Progenitor cell of endocrine pancreas (in vitro differentiated cells): ENCODE results near the gene HS3ST3A1. TPM values are rescaled to one million over a fixed set of nuclear protein-coding genes. Genes with fewer than 3 reads are reported as not detected.

ENCODE experiments used
- DNase-seq: peaks from one replicate; pipeline ENCODE4 v3.0.0; 2021; ENCODE audit warnings: low spot score; ENCODE audit not compliant: unreplicated experiment
- H3K27ac Mint-ChIP-seq: 2 replicates; pipeline ENCODE4 v1.8.0; 2021; ENCODE audit warnings: mild to moderate bottlenecking, moderate library complexity, mixed read lengths
- H3K27me3 Mint-ChIP-seq: 2 replicates; pipeline ENCODE4 v1.8.0; 2021; ENCODE audit warnings: mixed read lengths
- H3K36me3 Mint-ChIP-seq: 2 replicates; pipeline ENCODE4 v1.8.0; 2022; ENCODE audit warnings: mixed read lengths; ENCODE audit not compliant: insufficient read depth
- H3K4me1 Mint-ChIP-seq: 2 replicates; pipeline ENCODE4 v1.8.0; 2021; ENCODE audit warnings: low read depth, mixed read lengths
- H3K4me3 Mint-ChIP-seq: 2 replicates; pipeline ENCODE4 v1.8.0; 2021; ENCODE audit warnings: low read depth, mild to moderate bottlenecking, moderate library complexity, mixed read lengths
- H3K9me3 Mint-ChIP-seq: 2 replicates; pipeline ENCODE4 v1.8.0; 2021; ENCODE audit warnings: low read depth, mixed read lengths
- CTCF ChIP-seq: fragments of 200-600 bp; sonication (generic); IDR thresholded peaks from one replicate; pipeline ENCODE4 v1.5.0; 2021; ENCODE audit warnings: antibody characterized with exemption, mild to moderate bottlenecking; ENCODE audit not compliant: unreplicated experiment
- total RNA-seq: library from RNA; stranded (reverse); gene quantifications from 2 replicates; pipeline ENCODE4 v1.2.1, GENCODE V29; 2021

Gene HS3ST3A1
- total RNA-seq, 1 donor from 2014 or later = 8.8 TPM

- H3K27ac Mint-ChIP-seq = peak overlapping the region; percentile 30
- no peak overlapping the region for H3K4me3 Mint-ChIP-seq
- peak; percentile 72 for DNase-seq
- no peaks in the 10 kb centered on the region for H3K9me3 Mint-ChIP-seq
- peaks cover 57% of the 10 kb centered on the region for H3K4me1 Mint-ChIP-seq
- peaks cover 5% of the 10 kb centered on the region for H3K27me3 Mint-ChIP-seq
- peak; percentile 88 for TF ChIP-seq CTCF
- H3K36me3 Mint-ChIP-seq = no peaks in the 10 kb centered on the region
These were observed 6.7 kb downstream of the HS3ST3A1 start for GRCh38 chr17:13594762-13595598.

- no peak for TF ChIP-seq CTCF
- no peak overlapping the region for H3K27ac Mint-ChIP-seq
- no peaks in the 10 kb centered on the region for H3K36me3 Mint-ChIP-seq
- H3K4me1 Mint-ChIP-seq = peaks cover 58% of the 10 kb centered on the region
- H3K27me3 Mint-ChIP-seq = peaks cover 5% of the 10 kb centered on the region
- H3K4me3 Mint-ChIP-seq = no peak overlapping the region
- no peak for DNase-seq
- peaks cover under 1% of the 10 kb centered on the region for H3K9me3 Mint-ChIP-seq
These were observed 7.4 kb downstream of the HS3ST3A1 start for GRCh38 chr17:13594310-13594709.

- no peak for TF ChIP-seq CTCF
- H3K36me3 Mint-ChIP-seq = no peaks in the 10 kb centered on the region
- H3K27me3 Mint-ChIP-seq = peaks cover 5% of the 10 kb centered on the region
- no peak overlapping the region for H3K4me3 Mint-ChIP-seq
- DNase-seq = no peak
- H3K9me3 Mint-ChIP-seq = peaks cover 2% of the 10 kb centered on the region
- no peak overlapping the region for H3K27ac Mint-ChIP-seq
- H3K4me1 Mint-ChIP-seq = peaks cover 61% of the 10 kb centered on the region
These were observed 8.0 kb downstream of the HS3ST3A1 start for GRCh38 chr17:13593757-13594156.

GRCh38 chr17:13593021-13593751, 8.5 kb downstream of the HS3ST3A1 start:
- Mint-ChIP-seq H3K9me3 (peaks cover 2% of the 10 kb centered on the region), H3K27ac (no peak overlapping the region), H3K4me3 (no peak overlapping the region), H3K36me3 (no peaks in the 10 kb centered on the region), H3K27me3 (peaks cover 5% of the 10 kb centered on the region), H3K4me1 (peaks cover 55% of the 10 kb centered on the region)
- no peak for DNase-seq
- TF ChIP-seq CTCF = no peak

- Mint-ChIP-seq H3K9me3 (peaks cover 2% of the 10 kb centered on the region), H3K36me3 (no peaks in the 10 kb centered on the region), H3K4me1 (peaks cover 49% of the 10 kb centered on the region), H3K27me3 (peaks cover 5% of the 10 kb centered on the region), H3K27ac (no peak overlapping the region), H3K4me3 (no peak overlapping the region)
- DNase-seq = no peak
- TF ChIP-seq CTCF = no peak
These were observed 9.3 kb downstream of the HS3ST3A1 start for GRCh38 chr17:13592427-13592826.
